HG02885 (cell line): Measurements from ENCODE around the gene ADNP2.

ENCODE experiments used
- ATAC-seq: cut with Tn5 transposase; IDR thresholded peaks from one replicate; pipeline ENCODE4 v1.9.1; 2021; ENCODE audit warnings: mild to moderate bottlenecking; ENCODE audit not compliant: unreplicated experiment, poor library complexity

The ADNP2 gene

GRCh38 chr18:80184243-80184772, 75.2 kb downstream of the ADNP2 start:
- ATAC-seq: no peak

- no peak for ATAC-seq
These were observed 76.5 kb downstream of the ADNP2 start for GRCh38 chr18:80185545-80185944.

- ATAC-seq: no peak
These were observed 79.0 kb downstream of the ADNP2 start for GRCh38 chr18:80187956-80188642.

GRCh38 chr18:80188643-80189530, 79.8 kb downstream of the ADNP2 start:
- ATAC-seq: no peak

GRCh38 chr18:80189531-80189865, 80.4 kb downstream of the ADNP2 start:
- ATAC-seq: no peak
